Measurements from ENCODE around the gene CPVL.

GRCh38 chr7:29131678-29132077, 14.7 kb downstream of the CPVL start:
- TF ChIP-seq POLR2AphosphoS5 (IDR thresholded peaks at IDR 0.05; ENCODE audit: low read depth, low read length) (no peak), POLR2A (IDR thresholded peaks at IDR 0.05; ENCODE audit: low read depth, low read length) (no peak)

Data from GM12892 (cell line).